Activated gamma-delta T cell (primary cell): Measurements from ENCODE around the gene PXYLP1.

ENCODE experiments used
- DNase-seq: peaks from one replicate; lab custom pipeline; 2025; lab: John Stamatoyannopoulos, UW

The PXYLP1 gene

DNA sequence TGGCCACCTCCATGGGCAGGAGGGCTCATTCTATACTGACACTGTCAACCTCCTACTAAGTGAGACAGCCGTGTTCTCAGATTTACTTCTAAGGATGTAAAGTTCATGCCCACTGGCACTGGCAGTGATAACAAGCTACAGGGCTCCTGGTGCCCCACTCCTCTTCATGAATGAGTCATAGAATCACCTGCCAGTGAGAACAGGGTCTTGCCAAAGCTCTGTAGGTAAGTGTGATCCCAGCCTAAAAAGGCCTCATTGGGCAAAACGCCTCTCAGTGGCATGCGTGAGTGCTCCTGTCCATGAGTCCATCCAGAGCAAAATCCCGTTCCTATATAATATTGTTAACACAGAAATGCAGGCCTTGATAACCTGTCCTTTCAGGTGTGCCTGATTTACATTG, 17.4 kb downstream of the PXYLP1 start:
- DNase-seq: no peak

DNA sequence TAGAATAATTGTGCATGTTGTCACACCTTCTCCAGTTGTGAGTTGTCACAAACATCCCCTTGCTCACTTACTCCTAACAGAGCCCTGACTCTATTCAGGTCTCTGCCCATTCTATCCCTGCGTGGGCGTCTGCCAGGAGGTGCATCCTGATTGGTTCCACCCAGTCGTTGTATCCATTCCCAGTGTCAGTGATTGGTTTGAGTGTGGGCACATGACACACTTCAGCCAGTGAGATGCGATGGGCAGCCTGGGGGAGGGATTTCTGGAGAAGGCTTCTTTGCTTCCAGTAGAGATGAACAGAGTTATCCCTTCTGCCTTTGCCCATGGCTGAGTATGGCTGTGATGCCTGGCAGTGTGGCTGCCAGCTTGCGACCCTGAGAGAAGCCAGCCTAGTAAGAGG, 18.7 kb downstream of the PXYLP1 start:
- DNase-seq: no peak

DNA sequence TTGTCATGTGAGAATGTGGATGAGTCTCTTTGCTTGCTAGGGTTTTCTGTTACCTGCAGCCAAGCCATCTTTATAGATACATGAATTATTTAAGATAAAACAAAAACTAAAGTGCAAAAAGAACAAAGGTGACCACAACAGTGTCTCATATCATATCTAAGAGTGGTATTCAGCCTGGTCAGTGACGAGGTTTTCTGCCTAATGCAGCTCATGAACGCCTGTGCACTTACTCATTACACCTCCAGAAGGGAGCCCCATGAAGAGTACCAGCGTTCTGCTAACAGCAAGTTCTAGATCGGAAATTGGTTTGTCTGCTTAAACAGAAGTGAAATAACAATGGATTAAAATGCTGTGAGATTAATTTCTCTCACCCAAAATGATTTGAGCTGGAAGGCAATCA, 19.2 kb downstream of the PXYLP1 start:
- DNase-seq: no peak

DNA sequence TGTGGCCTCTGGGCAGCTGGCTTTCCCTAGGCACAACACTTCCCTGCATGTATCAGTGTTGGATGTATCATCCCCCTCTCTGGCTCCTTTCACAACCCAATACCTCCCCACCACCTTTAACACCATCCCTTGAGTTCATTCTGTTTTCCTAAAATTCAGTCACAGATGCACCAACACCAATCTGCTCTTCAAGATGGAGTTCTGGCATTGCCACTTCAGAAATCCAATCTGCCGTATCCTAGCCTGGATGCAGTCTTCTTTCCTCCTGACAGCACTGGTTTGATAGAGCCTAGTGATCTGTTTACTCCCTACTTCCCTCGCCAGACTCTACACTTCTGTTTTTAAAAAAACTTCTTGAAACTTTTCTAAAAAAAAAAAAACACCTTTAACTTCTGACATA, 21.7 kb downstream of the PXYLP1 start:
- no peak for DNase-seq

DNA sequence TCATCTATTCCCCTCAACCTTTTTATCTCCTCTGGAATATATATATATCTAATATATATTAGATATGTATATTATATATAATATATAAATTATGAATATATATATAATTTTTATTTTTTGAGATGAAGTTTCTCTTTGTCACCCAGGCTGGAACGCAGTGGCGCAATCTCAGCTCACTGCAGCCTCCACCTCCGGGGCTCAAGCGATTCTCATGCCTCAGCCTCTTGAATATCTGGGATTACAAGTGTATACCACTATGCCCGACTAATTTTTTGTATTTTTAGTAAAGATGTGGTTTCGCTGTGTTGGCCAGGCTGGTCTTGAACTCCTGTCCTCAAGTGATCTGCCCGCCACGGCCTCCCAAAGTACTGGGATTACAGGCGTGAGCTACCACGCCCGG, 22.2 kb downstream of the PXYLP1 start:
- DNase-seq: no peak

DNA sequence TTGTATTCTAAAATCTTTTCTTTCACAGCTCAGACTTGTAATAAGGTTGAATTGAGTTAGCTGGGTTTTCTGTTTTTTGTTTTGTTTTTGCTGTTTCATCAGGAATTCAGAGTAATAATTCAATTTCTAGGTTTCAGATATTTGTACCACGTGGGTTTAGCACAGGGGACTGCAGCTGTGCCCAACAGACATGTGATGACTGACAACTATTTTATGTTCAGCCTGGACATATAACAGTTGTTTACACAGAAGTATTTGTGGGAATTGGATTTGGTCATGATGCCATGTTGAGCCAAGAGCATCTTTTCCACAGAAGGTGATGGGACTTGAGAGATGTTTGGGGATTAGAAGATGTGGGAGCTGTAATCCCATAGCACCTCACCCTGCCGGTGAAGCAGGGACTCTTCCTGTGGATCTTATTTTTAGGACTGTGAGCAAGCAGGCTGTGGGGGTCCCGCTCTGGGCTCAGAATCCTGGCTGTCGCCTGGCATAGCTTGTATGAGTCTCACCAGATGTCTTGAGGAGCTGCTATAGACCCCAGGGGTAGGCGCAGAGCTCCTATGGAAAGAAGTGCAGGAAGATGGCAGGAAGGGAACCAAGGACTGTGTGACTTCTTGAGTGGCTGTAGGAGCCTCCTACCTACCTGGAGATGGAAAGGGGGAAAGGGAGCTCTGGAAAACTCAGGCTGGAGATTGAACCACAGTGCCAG, 23.7 kb downstream of the PXYLP1 start:
- no peak for DNase-seq

DNA sequence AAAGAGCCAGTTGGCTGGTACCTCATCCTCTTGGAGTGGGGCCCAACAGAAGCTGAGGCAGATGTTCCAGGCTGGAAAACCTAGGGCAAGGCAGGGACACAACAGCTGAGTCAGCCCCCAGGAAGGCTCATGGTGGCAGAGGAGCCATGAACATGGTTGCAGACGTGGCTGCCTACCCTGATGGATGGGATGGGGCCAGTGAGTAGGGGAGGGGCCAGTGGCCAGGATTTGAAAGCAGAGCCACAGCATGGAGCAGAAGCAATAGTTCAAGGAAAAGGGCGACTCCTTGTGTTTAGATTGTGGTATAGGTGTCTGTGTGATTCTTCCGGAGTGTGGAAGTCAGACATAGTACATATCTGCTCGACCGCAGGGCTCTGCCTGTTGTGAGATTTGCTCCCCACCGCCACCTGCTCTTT, 24.2 kb downstream of the PXYLP1 start:
- DNase-seq: no peak

DNA sequence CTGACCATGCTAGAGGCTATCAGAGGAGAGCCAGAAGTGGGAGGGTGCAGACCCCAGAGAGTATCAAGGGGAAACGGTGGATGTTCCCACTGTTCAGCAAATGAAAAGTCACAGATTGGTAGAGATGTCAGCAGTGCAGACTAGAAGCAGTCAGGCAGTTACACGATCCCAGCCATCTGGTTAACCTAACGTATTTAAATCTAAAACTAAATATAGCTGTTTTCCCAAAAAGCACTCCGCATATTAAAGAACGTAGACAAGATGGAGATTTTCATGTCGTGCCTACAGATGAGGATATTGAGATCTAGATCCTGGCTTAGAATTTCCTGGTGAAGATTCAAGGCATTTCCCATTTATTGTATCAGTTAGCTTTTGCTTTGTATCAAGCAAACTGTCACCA, 25.2 kb downstream of the PXYLP1 start:
- no peak for DNase-seq

DNA sequence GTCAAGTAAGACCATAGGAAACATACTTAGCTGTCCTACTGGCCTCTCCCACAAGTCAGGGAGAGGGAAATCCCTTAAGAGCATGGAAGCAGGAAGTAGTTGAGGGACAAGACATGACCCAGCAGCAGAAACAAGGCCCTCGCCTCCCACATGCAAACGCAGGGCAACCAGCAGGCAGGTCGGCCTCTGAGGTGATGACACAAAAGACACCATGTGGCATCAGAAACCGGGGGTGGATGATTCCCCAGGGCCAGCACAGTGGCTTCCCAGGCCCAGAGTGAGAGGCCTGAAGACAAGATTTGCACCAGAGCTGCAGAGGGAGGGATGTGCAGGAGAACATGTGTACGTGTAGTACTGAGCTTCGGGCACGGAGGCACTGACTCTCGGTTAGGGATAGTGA, 26.3 kb downstream of the PXYLP1 start:
- no peak for DNase-seq

DNA sequence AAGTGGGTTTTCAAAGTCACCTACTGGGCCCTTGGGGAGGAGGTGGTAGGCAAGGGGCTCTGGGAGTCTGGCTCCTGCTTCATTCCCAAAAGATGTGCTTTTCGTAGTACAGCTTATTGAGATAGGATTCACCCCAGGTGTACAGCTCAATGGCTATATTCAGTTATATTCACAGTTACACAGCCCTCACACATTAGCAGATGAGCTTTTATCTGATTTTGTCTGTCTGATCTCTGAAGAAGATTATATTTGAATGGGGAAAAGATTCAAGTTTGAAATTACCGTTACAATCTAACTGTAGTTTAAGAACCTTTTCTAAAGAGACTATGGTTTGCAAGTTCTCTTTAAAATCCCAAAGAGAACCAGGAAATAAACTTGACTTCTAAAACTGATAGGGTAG, 27.3 kb downstream of the PXYLP1 start:
- DNase-seq: no peak

DNA sequence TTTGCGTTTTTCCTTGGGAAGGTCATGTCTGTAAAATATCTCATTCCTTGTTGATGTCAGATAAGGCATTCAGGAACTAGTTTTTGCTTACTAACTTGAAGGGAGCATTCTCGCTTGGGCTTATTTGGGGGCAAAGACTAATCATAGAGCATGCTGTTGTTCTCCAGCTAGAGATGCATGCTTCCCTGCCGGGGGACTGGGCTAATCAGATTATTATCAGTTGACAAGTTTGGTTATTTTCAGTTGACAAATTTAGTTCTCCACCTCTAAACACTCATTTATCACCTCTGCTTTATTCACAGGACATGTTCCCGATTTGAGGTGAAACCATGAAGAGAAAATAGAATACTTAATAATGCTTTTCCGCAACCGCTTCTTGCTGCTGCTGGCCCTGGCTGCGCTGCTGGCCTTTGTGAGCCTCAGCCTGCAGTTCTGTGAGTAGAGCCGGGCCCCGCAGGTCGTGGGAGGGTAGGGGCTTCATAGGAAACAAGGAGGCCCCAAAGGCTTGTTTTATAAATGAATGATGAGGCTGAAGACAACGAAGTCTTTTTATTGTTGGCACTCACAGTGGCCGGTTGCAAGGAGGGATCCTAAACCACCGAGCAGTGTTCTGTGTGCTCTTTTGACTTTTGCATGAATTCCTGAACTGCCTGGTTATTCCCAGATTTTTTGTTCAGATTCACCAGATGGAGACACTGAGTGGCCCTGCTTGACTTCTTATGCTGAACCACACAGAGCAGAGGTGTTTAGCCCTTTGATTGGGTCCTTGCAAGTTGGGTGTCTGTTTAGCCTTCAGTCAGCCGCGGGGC, 28.4 kb downstream of the PXYLP1 start:
- no peak for DNase-seq

DNA sequence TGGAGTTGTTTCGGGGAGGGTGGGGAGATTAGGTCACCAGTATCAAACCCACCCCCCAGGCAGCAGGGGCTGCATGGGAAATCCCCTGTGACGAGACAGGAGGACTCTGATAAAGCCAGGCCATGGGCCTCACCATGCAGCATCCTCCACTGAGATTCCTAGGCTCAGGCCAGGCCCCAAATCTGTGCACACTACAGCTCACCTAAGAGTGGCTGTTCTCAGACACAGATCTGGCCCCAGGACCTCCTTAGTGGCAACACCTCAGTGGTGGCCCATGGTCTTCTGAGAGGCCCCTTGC, 29.0 kb downstream of the PXYLP1 start:
- no peak for DNase-seq

DNA sequence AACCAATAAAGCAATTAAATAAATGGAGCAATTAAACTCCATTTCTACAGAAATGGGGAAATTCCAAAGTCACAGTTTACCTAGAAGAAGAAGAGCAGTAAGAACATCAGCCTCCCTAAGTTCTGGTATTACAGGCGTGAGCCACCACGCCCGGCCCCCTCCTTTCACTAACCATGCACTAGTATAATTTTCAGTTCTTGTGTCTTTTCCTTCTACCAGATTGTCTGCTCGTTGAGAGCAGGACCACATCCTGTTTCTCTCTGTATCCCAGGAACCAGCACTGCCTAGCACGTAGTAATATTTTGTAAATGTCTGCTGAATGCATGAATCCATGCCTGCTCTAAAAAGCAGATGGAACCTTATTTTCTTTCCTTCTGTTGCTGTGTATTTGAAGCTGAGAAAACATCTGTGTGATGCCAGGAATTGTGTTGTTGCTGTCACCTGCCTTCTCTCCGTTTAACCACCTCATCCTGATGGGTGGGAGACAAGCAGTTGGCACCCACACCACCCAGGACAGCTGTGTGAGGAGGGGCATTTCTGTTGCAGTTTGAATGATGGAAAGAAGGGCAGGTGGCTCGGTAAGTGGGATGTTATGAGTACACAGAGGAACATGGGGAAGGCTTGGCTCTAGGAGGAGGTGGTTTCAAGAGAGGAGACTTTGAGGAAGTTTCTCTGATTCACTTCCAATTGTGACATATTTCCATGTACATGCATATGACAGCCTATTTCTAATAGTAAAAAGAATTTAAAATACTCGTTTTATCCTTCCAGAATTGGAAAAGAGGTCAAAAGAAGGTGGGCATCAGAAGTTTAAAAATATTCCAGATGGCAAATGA, 30.1 kb downstream of the PXYLP1 start:
- no peak for DNase-seq

DNA sequence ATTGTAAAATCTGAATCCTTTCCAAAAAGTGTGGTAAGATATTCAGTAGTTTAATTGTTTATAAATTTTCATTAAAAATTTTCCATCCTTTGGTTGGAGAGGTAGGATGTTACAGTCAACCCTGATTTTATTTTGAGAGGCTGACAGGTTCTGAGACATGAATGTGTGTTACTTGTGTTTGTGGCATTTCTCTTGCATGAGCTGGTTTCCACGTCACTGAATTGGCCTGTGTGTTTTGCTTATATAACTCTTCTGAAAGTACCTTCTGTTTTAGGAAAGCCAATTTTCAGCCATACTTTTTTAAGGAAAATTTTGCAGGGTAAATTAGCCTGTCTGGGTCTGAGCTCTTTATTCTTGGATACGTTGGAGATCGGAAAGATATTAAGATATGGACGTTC, 30.7 kb downstream of the PXYLP1 start:
- DNase-seq: no peak

DNA sequence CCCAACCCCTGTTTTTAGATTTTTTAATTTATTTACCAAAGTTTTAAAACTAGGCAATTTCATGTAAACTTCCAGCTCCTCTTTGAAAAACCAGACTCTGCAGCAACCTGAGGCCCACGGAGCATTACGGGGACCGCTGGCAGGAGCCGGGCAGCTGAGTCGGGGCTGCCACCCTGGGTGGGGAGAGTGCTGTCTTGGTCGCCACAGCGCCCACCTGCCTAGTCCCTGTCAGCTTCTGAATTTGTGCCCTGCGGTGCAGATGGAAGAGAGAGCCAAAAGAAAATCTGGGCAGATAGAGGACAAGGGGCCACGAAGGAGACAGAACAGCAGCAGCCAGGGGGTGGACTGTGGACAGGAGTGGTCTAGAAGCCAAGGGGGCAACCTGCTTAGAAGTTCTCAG, 34.6 kb downstream of the PXYLP1 start:
- DNase-seq: no peak

DNA sequence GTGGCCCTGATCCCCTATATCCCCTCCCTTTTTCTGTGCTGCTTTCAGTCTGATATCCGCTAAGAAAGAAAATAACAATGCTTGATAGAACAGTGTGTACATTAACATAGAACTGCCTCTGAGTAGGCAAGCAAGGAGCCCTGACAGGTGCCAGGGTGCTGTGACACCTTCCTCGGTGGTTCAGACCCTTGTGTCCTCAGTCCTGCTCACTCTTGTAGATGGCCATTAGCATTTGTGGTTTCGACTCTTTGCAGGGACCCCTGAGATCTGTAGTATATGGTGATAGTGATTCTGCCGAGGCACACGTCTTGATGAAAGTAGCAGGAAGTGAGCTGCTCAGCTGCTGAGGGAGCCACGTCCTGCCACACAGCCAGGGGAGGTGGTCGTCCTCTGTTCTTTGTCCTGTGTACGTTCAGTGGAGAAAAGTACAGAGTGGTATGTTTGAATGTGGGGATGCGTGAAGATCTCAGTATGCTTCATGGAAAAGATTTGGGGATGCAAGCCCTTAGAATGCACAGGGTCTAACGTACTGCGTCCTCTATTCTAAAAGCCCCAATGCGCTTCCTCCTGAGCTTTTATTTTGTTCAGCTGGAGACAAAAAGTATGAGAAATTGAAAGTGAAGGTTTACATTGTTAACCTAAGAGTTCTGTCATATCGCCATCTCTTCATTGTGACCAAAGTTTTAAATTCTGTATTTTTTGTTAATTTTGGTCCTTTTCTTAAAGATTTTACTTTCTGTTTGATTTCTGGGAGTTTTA, 35.4 kb downstream of the PXYLP1 start:
- DNase-seq: no peak

DNA sequence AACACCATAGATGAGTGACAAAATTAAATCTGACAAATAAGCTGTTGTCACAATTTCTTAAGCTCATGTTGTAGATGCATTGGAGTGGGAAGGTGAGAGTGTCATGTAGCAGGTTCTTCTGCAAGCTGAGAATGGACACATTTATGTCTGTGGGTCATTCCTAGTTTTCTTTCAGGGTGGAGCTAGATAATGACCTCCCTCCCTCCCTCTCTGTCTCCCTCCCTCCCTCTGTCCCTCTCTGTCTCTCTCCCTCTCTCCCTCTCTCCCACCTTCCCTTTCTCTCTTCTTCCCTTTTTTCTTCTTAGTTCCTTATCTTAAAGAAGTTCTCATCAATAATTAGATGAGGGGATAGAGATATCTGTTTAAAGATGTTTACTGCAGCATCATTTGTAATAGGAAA, 36.0 kb downstream of the PXYLP1 start:
- DNase-seq: no peak

DNA sequence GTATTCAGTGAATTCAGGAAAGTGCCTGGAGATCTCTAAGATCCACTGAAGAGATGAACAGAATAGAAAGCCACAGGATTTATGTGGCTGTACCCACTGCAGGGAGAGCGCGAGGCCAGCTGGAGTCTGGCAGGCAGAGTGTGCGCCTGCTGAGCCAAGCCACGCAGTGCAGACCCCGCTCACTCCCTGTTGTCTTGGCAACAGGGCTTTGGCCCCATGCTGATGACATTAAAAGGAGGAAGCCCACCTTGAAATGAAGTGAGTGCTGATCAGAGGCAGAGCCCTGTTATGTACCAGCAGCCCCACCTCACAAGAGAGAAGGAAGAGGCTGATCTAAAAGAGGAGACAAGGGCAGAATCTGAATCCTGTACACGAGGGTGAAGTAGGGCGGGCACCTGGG, 36.7 kb downstream of the PXYLP1 start:
- DNase-seq: no peak

DNA sequence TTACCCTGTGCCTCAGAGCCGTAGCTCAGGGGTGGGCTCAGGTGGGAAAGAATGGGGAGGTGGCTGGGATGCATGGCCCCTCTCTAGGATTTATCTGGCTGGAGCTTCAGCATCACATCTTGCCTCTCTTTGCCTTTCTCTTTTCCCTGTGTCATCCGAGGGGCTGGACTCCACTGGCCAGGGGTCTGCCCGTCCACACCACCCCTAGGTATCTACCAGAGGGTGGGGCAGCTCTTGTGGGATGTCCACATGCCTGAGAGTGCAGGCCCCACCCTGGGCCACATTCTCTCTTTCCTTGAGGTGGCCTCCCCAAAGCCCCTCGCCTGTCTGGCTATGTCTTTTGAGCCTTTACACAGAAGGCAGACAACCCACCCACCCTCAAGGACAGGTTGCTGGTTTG, 37.2 kb downstream of the PXYLP1 start:
- no peak for DNase-seq

DNA sequence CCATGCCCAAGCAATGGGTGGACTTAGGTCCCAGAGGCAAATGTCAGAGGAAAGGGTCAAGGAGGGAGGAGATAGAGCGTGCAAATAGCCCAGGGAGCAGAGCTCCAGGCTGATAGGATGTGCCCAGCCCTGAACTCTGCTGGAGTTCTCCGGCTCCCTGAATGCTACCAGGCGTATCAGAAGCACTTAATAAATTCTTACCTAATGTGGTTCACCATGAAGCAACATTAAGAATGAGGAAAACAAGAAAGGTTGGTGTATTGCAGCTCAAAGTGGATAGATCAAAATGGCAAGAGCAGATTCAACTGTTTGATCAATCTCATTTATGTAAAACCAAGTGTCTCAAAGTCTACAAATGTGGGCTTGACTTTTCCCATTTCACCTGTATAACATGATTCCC, 38.3 kb downstream of the PXYLP1 start:
- DNase-seq: no peak

DNA sequence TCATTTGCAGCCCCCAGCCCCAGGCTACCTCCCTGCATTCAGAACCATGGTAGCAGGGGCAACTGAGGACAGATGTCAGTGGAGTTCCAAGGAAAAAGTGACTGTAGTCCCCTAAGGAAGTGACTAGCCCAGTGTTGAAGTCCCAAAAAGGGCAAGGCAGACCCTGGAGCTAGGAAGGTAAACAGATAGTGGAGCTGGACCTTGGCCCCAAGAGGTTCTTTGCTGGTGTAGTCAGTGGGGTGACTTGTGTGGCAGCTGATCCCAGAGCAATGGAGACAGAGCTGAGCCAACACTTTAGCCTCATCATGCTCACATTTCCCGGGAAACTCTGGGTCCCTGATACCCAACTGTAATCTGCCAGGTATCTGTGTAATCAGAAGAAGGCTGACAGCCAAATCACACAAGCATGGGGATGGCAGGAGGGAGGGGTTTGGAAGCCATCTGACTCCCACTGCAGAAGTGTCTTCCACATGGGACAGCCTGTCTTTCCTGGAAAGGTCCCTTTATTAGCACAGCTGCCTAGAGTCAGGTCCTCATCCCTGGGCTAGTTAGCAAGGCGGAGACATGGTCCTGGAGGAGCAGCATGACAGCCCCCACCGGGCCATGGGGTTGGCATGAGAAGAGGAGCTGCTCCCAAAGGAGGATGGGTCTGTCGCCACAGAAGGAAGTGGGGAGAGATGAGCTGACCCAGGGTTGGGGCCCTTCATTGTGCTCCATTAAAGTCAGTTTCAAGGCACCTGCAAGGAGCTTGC, 39.8 kb downstream of the PXYLP1 start:
- no peak for DNase-seq
